Ovary (tissue), 3 donors: ENCODE data around the gene CEP152.

Experiments used
- CTCF ChIP-seq, 3 donors: fragments of 450-650 bp in 2 of 3; fragments of 200-600 bp in 1 of 3; IDR thresholded peaks; one replicate each; pipeline versions ENCODE4 v1.5.1 to v1.8.0; 2016 to 2022; ENCODE audit warnings: antibody characterized with exemption in 3 of 3, mild to moderate bottlenecking in 1 of 3
- EP300 ChIP-seq: sonication (generic); formaldehyde crosslinking; IDR thresholded peaks from one replicate; pipeline ENCODE4 v1.6.1; 2017; ENCODE audit warnings: antibody characterized with exemption
- POLR2A ChIP-seq: fragments of 450-650 bp; IDR thresholded peaks from one replicate; pipeline ENCODE4 v1.6.1; 2017; ENCODE audit warnings: antibody characterized with exemption, mild to moderate bottlenecking, moderate library complexity
- donor health status: DM: no; HTN: no; CAD: no.

GRCh38 chr15:48722764-48723661 is 87.9 kb downstream of the CEP152 start:
- TF ChIP-seq POLR2A (no peak), CTCF (IDR thresholded peaks at IDR 0.05) (no peak), EP300 (no peak)
